Fibroblast of peridontal ligament (primary cell): ENCODE results near the gene MOK.
"Not testable (repeated sequence)": the region's sequence is repeated elsewhere in the genome, so short reads cannot be mapped to it uniquely, and the experiment has no call there.

Experiments used
- DNase-seq: peaks from one replicate; pipeline ENCODE4 v3.0.0-alpha.2; 2010; ENCODE audit errors: extremely low read depth

MOK gene

GRCh38 chr14:102304611-102305506 is at the start of gene MOK:
Gene MOK (minus strand): TSS chr14:102305164. CDS start chr14:102304968, 196 bp downstream.
- DNase-seq, result peak; percentile 96

- DNase-seq, result no peak
Measured at GRCh38 chr14:102353126-102353619, 48.2 kb upstream of the MOK start.

DNA sequence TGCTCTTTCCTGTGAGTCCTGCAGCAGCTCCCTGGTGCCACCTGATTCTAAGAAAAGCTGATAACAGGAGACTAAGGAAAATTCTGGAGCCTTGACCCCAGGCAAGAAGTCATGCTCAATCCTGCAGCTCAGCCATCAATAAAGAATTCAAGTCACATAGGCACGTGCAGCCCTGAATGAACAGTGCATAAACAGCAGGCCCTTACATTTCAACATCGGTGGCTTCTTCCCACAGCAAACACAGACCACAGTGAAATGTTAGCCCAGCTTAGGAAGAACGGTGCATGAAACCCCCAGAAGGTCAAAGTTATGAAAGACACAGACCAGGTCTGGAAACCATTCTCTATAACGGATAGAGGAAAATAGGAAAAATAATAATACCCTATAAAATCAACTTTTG is 47.2 kb upstream of the MOK start:
- no peak for DNase-seq

DNA sequence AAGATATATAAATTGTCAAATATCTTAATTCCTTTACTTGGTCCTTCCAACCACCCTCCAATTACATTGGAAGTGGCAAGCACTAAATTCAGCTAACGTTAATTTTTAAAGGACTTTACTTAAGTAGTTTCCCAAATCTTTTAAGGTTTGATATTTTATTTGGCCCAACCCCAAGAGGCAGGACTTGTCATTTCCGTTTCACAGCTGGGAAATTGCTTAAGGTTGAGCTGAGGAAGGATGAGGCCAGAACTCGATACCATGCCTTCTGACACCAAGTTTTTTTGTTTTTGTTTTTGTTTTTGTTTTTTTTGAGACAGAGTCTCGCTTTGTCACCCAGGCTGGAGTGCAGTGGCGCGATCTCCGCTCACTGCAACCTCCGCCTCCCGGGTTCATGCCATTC is 46.6 kb upstream of the MOK start:
- peak; percentile 4 for DNase-seq

- no peak for DNase-seq
Measured at GRCh38 chr14:102351023-102351422, 46.1 kb upstream of the MOK start.

DNA sequence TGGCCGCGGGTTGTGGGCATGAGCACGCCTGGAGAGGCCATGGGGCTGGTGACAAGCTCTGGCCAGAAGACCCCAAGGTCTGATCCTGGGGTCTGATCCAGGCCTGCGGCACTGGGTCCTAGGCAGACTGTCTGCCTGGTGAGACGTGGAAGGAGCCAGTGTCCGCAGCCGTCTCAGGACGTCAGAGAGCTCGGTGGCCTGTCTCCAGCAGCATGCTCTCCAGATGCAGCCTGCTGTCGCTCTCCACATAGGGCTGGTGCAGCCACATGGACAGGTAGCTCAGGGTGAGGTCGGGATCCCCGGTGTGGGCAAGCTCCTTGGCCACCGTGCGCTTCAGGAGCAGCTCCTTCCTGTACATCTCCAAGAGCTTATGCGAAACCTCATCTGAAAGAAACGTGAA is 43.4 kb upstream of the MOK start:
- DNase-seq, result no peak

- DNase-seq, result no peak
Measured at GRCh38 chr14:102346645-102347044, 41.7 kb upstream of the MOK start.

DNA sequence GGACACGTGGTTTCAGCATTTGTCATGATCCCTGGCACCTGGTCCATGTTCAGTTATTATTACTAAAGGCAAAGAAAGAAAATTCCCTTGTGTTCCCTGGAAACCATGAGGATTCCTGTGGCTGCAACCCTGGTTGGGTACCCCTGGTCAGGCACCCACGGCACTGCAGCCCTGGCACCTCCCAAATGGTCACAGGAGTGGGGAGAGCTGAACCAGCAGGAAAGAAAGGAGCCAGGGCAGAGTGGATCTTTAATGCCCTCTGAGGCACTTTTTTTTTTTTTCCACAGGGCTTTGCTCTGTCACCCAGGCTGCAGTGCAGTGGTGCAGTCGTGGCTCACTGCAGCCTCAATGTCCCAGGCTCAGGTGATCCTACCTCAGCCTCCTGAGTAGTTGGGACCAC is 40.3 kb upstream of the MOK start:
- DNase-seq, result no peak

GRCh38 chr14:102344485-102344884 is 39.5 kb upstream of the MOK start:
- DNase-seq, result no peak

- DNase-seq, result no peak
Measured at GRCh38 chr14:102344084-102344483, 39.1 kb upstream of the MOK start.

- DNase-seq, result no peak
Measured at GRCh38 chr14:102342238-102342637, 37.3 kb upstream of the MOK start.

- DNase-seq, result no peak
Measured at GRCh38 chr14:102341566-102341965, 36.6 kb upstream of the MOK start.

- no peak for DNase-seq
Measured at GRCh38 chr14:102338724-102339123, 33.8 kb upstream of the MOK start.

GRCh38 chr14:102335163-102335562 is 30.2 kb upstream of the MOK start:
- DNase-seq, result no peak

- DNase-seq, result no peak
Measured at GRCh38 chr14:102333795-102334705, 29.1 kb upstream of the MOK start.

DNA sequence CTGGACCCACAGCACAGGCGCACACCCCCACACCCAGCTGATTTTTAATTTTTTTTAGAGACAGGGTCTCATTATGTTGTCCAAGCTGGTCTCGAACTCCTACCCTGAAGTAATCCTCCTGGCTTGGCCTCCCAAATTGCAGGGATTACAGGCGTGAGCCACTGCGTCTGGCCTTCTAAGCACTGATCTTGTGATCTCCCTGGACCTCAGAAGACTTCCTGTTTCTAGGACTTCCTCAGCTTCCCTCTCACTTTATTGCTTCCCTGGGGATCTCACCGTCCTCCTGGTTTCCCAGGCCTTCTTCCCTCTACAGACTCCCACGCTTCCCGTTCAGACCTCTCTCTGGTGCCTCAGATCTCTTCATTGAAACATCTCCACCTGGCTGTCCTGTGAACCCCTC is 28.4 kb upstream of the MOK start:
- DNase-seq, result no peak

- no peak for DNase-seq
Measured at GRCh38 chr14:102330806-102331205, 25.8 kb upstream of the MOK start.

DNA sequence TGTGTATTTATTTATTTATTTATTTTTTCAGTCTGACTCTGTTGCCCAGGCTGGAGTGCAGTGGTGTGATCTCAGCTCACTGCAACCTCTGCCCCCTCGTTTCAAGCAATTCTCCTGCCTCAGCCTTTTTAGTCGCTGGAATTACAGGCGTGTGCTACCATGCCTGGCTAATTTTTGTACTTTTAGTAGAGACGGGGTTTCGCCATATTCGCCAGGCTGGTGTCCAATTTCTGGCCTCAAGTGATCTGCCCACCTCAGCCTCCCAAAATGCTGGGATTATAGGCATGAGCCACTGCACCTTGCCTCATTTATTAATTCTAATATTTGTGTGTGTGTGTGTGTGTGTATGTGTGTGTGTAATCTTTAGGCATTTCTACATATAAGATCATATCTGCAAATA is 24.4 kb upstream of the MOK start:
- DNase-seq, result not testable (repeated sequence)

GRCh38 chr14:102326583-102326982 is 21.6 kb upstream of the MOK start:
- no peak for DNase-seq

GRCh38 chr14:102325791-102326345 is 20.9 kb upstream of the MOK start:
- DNase-seq, result no peak

- peak; percentile 94 for DNase-seq
Measured at GRCh38 chr14:102323102-102323501, 18.1 kb upstream of the MOK start.
